HG03139 (cell line): ENCODE results near the gene SNX6.
"Not testable (repeated sequence)": the region's sequence is repeated elsewhere in the genome, so short reads cannot be mapped to it uniquely, and the experiment has no call there.

Source experiments
- ATAC-seq: cut with Tn5 transposase; IDR thresholded peaks from one replicate; pipeline ENCODE4 v1.9.1; 2021; ENCODE audit not compliant: unreplicated experiment

The SNX6 gene

DNA sequence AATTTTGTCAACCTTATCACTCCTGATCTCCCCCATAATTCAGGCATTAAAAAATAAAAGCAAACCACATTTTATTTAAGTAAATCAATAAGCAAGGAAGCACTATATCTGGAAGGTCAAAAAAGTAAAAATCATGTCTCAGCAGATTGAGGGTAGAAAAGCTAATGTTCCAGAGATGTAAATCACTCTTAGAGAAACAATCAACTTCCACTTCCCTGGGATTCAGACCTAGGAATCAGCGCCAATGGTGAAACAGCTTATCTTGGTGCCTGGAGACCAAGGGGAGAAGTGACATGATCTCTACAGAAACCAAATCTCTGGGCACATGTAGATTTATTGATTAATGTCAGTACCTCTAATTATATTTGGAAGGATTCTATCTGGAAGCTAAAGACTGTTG lies 10.9 kb upstream of the SNX6 start:
- no peak for ATAC-seq

DNA sequence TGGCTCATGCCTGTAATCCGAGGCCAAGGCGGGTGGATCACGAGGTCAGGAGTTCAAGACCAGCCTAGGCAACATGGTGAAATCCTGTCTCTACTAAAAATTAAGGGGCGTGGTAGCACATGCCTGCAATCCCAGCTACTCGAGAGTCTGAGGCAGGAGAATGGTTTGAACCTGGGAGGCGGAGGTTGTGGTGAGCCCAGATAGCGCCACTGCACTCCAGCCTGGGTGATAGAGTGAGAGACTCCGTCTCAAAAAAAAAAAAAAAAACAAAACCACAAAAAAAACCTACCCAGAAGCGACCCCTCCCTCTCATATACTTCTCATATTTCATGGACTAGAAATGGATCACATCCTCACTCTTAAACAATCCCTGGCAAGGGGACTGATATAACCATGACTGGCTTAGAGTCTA lies 4.4 kb upstream of the SNX6 start:
- not testable (repeated sequence) for ATAC-seq

DNA sequence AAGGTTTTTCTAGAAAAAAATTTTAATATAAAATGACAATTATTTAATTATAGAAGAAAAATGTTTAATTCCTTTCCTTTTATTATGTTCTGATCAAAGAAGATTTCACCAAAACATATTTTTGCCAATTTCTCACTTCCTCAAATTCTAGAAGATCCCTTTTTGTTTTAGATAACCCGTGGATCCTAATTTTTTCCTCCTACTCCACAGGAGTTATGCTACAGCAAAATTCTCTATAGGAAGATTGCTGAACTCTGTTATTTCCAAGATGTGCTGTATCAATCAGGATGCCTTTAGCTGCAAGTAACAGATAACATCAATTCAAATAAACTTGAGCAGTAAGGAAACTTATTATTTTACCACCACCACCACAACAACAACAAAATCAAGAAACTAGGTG lies 3.8 kb upstream of the SNX6 start:
- ATAC-seq: no peak

DNA sequence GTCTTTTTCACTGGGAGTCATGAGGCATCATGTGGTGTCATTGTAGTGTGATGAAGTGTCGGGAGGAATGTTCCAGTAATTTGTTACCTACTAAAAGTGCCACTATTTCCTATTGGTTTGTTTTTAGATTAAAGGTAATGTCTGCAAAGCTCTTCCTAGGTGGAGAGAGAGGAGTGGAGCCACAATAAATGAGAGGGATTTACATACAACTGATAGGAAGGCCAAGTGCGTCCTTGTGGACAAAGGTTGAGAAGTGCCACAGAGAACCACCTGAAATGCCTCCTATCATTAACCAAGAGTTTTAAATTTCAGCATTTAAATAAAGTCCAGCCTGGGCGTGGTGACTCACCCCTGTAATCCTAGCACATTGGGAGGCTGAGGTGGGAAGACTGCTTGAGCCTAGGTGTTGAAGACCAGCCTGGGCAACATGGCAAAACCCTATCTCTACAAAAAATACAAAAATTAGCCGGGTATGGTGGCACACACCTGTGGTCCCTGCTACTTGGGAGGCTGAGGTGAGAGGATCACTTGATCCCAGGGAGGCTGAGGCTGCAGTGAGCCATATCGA lies 2.5 kb upstream of the SNX6 start:
- no peak for ATAC-seq

DNA sequence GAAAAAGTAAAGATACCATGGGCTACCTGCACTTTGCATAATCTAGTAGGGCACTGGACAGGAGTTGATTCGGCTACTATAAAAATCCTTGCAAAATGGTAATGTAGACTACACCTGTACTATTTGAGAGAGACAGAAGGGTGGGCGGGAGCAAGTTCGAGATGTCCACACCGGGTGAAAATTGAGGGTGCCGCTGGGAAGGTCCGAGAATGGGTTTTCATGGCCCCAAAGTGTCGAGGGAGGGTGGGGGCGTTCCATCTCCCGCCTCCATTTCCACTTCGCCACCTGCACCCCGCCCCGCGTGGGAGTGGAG lies 648 bp downstream of the SNX6 start:
- no peak for ATAC-seq

DNA sequence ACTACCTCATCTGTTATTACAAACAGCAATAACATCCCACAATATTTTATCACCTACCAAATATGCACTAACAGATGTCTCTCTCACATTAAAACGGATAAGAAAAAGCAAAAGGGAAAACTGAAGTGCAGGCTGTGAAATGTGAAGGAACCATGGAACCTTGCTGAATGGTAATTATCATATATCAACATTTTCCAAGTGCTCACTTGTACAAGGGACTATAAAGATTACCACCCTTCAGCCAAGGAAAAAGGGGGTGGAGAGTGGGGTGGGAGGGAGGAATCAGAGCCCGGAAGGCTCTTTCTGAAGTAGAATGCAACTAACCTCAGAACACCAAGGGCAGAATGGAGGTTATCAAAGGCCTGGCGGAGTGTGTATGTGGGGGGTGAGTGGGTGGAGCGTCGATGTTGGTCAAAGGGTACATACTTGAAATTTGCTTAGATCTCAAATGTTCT lies 1.2 kb downstream of the SNX6 start:
- no peak for ATAC-seq

DNA sequence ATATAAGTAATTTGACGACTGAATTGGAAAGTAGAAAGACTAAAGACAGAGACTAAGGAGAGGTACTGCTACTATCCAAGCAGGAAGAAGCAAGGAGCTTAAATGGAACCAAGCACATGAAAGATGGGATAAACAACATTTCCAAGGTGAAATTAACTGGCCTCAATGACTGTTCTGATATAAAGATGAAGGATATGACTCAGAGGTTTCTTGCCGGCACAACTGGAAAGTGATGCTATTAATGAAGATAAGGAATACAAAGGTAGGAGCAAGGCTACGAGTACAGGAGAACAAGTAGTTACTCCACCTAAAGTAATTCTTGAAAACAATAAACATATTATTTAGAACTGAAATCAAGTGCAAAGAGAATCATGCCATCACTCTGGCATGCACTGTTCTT lies 6.4 kb downstream of the SNX6 start:
- no peak for ATAC-seq

DNA sequence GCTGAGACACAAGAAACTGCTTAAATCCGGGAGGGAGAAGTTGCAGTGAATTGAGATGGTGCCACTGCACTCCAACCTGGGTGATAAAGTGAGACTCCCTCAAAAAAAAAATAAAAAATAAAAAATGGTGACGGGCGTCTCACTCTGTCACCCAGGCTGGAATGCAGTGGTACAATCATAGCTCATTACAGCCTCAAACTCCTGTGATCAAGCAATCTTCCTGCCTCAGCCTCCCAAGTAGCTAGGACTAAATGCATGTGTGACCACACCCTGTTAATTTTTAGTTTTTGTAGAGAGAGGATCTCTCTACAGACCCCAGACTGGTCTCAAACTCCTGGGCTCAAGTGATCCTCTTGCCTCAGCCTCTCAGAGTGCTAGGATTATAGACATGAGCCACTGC lies 9.1 kb downstream of the SNX6 start:
- ATAC-seq: no peak

DNA sequence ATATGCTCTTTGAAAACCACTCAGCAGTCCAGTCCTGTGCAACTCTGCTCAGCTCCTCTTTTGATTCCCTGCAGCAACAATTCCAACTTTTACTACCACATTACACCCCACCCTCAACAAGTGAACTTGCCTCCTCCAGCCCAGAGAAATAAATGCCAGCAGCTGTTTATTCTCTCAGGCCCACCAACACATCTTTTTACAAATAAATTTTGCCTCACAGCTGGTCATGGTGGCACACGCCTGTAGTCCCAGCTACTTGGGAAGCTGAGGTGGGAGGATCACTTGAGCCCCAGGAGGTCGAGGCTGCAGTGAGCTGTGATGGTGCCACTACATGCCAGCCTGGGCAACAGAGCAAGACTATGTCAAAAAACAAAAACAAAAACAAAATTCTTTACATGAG lies 9.8 kb downstream of the SNX6 start:
- ATAC-seq: no peak

DNA sequence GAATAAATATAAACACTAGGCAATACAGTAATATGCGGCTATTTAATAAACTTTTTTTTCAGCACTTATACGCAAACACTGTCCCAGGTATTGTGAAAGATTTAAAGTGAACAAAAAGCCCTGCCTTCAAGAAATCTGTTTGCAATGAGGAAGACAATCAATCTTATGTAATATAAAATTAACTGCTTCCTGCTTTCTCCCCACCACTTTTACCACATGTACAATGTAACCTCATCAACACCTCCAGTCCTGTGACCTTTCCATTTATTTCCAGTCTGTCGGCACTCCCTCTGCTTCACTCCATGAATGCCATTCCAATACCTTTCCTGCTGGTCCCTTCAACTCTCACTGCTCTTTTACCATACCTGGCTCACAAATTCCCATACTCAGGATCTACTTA lies 10.5 kb downstream of the SNX6 start:
- no peak for ATAC-seq

DNA sequence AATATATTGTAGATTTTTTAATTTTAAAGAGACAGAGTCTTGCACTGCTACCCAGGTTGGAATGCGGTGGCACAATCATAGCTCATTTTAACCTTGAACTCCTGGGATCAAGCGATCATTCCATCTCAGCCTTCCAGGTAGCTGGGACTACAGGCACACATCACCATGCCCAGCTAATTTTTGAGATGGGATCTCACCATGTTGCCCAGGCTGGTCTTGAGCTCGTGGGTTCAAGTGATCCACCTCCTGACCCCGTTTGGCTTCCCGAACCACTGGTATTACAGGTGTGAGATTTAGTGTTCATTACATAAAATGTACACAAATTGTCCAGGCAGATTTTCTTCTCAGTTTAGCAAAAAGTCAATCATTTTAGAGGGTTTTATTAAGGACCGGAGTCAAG lies 13.6 kb downstream of the SNX6 start:
- no peak for ATAC-seq

DNA sequence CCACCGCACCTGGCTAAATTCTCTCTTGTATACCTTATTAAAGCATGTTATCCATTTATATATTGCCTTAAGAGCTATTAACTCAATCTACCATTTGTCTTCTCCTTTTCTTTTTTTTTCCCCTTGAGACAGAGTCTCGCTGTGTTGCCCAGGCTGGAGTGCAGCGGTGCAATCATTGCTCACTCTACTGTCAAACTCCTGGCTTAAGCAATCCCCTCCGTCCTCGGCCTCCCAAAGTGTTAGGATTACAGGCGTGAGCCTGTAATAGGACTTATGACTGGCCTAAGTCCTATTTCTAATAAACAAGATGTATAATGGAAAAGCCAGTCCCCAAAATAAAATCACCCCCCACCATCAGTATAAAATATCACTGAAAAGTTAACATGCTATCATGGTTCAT lies 14.4 kb downstream of the SNX6 start:
- no peak for ATAC-seq

DNA sequence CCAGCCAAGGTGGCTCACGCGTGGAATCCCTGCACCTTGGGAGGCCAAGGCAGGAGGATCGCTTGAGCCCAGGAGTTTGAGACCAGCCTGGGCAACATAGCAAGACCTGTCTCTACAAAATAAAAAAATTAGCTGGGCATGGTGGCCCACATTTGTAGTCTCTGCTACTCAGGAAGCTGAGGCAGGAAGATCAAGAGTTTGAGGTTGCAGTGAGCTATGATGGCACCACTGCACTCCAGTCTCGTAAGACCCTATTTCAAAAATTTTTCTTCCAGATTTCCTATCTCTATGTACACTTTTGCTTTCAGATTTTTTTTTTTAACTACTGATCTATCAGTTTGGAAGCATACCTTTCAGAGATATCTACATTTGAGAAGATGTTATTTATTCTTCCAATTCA lies 15.3 kb downstream of the SNX6 start:
- no peak for ATAC-seq

DNA sequence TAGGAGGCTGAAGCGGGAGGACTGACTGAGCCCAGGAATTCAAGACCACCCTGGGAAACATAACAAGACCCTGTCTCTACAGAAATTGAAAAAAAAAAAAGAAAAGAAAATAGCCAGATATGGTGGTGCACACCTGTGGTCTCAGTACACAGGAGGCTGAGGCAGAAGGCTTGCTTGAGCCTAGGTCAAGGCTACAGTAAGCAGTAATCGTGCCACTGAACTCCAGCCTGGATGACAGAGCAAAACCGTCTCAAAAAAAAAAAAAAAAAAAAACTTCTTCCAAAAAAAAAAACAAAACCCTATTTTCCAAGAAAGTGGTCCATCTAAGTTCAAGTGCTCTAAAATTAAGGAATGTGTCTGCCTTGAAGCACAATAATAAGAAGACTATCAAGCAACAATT lies 19.8 kb downstream of the SNX6 start:
- no peak for ATAC-seq

DNA sequence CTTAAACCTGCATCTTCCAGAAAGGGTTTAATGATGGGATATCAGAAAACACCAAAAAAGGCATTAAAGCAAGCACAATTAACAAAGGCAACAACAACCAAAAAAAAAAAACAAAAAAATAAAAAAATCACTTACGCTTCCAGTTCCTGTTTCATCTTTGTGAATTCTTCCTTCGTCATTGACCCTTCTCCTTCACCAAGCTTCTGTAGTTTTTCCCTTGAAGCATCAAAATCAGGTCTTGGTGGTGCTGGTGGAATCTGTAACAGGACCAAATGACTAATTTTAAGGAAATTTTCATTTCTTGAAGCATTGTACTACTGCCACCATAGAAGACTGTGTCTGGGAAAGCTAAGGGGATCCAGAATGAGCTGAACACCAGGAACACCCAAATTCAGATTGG lies 24.5 kb downstream of the SNX6 start:
- ATAC-seq: no peak

DNA sequence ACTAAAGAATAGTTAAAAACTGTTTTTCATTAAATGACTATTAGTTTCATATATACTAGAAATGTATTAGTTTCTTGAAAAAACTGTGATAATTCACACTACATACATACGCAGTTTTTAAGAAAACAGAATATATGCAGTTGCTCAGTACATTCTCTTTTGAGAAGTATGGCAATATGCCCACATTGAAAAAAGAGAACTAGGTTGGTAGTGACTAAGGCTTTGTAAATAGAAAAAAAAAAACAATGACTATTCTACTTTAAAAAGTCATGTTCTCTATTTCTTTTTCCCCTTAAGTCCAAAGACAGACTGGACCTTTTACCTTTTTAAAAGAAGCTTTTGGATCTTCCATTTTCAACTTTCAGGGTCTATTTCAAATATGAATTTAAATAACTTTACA lies 25.0 kb downstream of the SNX6 start:
- ATAC-seq: no peak

DNA sequence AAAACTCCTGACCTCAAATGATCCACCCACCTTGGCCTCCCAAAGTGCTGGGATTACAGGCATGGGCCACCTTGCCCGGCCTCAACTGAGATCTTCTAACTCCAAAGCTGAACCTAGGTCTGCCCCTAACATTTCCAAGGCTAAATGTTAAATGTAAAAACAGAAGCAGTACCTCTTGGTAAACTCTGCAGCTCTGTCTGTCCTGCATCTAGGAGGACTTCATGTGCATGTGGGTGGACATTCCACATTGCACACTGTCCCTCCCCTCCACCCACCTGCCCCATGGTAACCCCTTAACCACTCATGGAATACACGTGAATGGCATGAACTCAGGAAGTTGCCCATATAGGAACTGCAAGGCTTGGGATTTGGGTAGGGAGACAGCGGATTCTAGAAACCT lies 33.1 kb downstream of the SNX6 start:
- ATAC-seq: no peak

DNA sequence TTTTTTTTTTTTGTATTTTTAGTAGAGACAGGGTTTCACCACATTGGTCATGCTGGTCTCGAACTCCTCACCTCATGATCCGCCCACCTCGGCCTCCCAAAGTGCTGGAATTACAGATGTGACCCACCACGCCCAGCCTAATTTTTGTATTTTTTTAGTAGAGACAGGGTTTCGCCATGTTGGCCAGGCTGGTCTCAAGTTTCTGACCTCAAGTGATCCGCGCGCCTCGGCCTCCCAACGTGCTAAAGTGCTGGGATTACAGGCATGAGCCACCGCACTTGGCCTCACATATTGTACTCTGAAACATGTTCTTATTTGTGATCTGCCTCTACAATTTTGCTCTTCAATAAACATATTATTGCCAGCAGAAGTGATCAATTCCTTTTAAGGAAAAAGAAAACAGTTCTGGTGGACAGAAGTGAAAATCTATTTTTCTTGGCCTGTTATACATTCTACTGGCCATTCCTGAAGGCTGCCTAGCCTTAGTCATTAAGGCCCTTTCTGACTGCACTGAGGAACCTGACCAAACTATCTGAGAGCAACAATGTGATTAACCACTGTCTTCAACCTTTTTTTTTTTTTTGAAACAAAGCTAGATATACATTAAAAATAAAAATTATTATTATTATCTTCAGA lies 36.1 kb downstream of the SNX6 start:
- no peak for ATAC-seq

DNA sequence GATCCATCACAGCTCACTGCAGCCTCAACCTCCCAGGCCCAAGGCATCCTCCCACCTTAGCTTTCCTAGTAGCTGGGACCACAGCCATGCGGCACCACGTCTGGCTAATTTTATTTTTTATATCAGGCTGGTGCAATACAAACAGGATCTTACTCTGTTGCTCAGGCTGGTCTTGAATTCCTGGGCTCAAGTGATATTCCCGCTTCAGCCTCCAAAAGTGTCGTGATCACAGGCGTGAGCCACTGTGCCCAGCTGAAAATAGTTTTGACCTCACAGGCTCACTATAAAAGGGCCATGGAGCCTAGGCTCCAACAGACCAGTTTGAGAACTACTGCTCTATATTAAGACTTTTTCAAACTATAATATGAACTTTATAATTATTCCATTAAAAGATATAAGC lies 37.3 kb downstream of the SNX6 start:
- ATAC-seq: no peak

DNA sequence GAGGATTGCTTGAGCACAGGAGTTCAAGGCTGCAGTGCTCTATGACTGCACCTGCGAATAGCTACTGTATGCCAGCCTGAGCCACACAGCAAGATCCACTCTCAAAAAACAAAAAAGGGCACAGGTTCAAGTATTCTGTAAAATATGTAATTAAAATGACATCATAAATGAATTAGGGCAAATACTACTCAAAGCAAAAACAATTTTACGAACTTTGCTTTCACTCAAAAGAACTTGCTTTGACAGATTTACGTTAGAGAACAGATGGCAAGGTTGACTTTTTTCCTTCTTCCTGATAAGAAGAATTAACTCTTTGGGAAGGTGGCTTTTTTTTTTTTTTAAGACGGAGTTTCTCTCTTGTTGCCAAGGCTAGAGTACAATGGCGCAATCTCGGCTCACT lies 46.4 kb downstream of the SNX6 start:
- ATAC-seq: no peak

DNA sequence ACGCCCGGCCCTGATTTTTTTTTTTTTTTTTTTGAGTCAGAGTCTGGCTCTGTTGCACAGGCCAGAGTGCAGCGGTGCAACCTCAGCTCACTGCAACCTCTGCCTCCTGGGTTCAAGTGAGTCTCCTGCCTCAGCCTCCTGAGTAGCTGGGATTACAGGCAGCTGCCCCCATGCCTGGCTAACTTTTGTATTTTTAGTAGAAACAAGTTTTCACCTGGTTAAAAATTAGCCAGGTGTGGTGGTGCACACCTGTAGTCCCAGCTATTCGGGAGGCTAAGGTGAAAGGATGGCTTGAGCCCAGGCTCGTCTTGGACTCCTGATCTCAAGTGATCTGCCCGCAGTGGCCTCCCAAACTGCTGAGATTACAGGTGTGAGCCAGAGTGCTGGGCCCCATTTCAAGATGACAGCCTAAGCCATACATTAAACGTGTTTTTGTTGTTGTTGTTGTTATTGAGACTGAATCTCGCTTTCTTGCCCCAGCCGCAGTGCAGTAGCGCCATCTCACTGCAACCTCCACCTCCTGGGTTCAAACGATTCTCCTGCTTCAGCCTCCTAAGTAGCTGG lies 47.7 kb downstream of the SNX6 start:
- no peak for ATAC-seq

DNA sequence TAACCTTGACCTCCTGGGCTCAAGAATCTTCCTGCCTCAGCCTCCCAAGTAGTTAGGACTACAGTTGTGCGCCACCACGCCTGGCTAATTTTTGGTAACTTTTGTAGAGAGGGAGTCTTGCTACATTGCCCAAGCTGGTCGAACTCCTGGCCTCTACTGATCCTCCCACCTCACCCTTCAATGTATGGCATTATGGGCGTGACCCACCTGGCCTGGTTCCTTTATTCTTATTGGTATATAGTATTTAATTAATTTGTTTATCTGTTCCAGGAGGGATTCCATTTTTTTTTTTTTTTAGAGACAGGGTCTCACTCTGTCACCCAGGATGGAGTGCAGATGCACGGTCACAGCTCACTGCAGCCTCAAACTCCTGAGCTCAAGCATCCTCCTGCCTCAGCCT lies 49.6 kb downstream of the SNX6 start:
- ATAC-seq: no peak

DNA sequence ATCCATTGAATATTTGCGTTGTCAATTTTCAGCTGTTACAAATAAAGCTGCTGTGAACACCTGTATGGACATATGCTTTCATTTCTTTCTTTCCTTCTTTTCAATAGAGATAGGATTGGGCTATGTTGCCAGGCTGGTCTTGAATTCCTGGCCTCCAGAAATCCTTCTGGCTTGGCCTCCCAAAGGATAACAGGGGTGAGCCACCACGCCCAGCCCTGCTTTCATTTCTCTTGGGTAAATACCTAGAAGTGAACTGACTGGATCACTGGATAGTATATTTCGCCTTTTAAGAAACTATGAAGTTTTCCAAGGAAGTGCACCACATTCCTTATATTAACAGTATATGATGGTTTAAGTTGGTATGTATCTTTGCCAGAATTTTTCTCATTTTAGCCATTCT lies 58.2 kb downstream of the SNX6 start:
- no peak for ATAC-seq
